Measurements from ENCODE around the gene CLMP.
"Not testable (repeated sequence)": the region's sequence is repeated elsewhere in the genome, so short reads cannot be mapped to it uniquely, and the experiment has no call there.

Gene CLMP

GRCh38 chr11:123218451-123218850, 23.4 kb upstream of the CLMP start:
- no peak for DNase-seq (ENCODE audit: extremely low read depth in 1 of 2, low read depth in 1 of 2)

- DNase-seq (ENCODE audit: extremely low read depth in 1 of 2, low read depth in 1 of 2), result no peak
Observed at GRCh38 chr11:123217897-123218296, 22.8 kb upstream of the CLMP start.

DNA sequence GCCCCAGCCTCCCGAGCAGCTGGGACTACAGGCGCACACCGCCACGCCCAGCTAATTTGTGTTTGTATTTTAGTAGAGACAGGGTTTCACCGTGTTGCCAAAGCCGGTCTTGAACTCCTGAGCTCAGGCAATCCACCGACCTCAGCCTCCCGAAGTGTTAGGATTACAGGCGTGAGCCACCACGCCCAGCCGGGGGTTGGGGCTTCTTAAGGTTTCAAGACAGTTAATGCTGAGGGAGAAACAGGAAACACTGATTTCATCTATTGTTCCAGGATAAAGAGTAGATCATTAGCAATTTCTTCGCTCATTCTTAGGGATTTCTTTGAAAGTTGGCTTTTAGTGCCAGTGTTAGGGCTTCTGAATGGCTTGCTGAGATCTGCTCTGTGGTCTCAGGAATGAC, 21.2 kb upstream of the CLMP start:
- DNase-seq (ENCODE audit: extremely low read depth in 1 of 2, low read depth in 1 of 2), result no peak

GRCh38 chr11:123214940-123215339, 19.9 kb upstream of the CLMP start:
- no peak for DNase-seq (ENCODE audit: extremely low read depth in 1 of 2, low read depth in 1 of 2)

- DNase-seq (ENCODE audit: extremely low read depth in 1 of 2, low read depth in 1 of 2), result no peak
Observed at GRCh38 chr11:123214396-123214795, 19.3 kb upstream of the CLMP start.

DNA sequence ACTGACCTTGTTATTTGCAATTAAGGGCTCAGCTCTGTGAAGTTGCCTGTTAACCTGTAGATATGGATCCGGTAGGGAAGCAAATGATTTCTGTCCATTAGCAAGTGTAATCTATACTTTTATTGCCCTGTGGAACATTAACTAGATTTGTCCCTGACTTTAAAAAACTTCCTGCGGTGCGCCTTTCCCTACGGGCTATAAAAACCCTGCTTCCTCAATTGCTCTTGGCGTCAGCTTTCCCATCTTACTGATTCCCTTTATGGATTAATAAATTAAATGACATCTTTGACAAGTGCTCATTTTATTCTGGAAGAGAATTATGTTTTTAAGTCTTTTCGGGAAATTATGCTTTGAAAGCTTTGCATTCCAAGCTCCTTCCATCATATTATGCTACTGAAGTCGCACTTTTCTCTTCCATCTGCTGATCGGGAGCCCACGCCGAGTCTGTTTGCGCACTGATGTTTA, 18.3 kb upstream of the CLMP start:
- no peak for DNase-seq (ENCODE audit: extremely low read depth in 1 of 2, low read depth in 1 of 2)

GRCh38 chr11:123212406-123212805, 17.4 kb upstream of the CLMP start:
- no peak for DNase-seq (ENCODE audit: extremely low read depth in 1 of 2, low read depth in 1 of 2)

- no peak for DNase-seq (ENCODE audit: extremely low read depth in 1 of 2, low read depth in 1 of 2)
Observed at GRCh38 chr11:123211981-123212380, 16.9 kb upstream of the CLMP start.

GRCh38 chr11:123211149-123211852, 16.3 kb upstream of the CLMP start:
- no peak for DNase-seq (ENCODE audit: extremely low read depth in 1 of 2, low read depth in 1 of 2)

GRCh38 chr11:123209591-123209990, 14.5 kb upstream of the CLMP start:
- no peak for DNase-seq (ENCODE audit: extremely low read depth in 1 of 2, low read depth in 1 of 2)

- DNase-seq (ENCODE audit: extremely low read depth in 1 of 2, low read depth in 1 of 2), result no peak
Observed at GRCh38 chr11:123206791-123207434, 11.9 kb upstream of the CLMP start.

- DNase-seq (ENCODE audit: extremely low read depth in 1 of 2, low read depth in 1 of 2), result not testable (repeated sequence)
Observed at GRCh38 chr11:123206055-123206454, 11.0 kb upstream of the CLMP start.

- DNase-seq (ENCODE audit: extremely low read depth in 1 of 2, low read depth in 1 of 2), result no peak
Observed at GRCh38 chr11:123203934-123204333, 8.9 kb upstream of the CLMP start.

GRCh38 chr11:123203471-123203870, 8.4 kb upstream of the CLMP start:
- DNase-seq (ENCODE audit: extremely low read depth in 1 of 2, low read depth in 1 of 2), result no peak

- DNase-seq (ENCODE audit: extremely low read depth in 1 of 2, low read depth in 1 of 2), result no peak
Observed at GRCh38 chr11:123202155-123203151, 7.4 kb upstream of the CLMP start.

DNA sequence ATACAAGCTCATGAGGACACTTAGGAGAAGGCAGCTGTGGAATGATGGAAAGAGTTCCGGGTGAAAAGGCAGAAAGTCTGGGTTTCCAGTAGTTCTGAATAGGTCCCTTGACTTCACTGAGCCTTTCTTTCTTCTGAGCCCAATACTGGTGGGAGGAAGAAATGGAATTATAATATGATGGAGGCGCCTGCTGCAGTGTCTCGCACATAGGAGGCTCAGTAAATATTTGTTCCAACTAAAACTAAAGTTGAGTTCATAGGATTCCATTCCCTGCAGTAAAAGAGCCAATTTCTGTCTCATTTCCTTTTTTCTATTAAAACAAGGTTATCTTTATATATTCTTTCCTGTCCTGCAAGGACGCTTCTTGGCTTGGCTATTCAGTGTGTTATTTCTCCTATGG, 5.2 kb upstream of the CLMP start:
- DNase-seq (ENCODE audit: extremely low read depth in 1 of 2, low read depth in 1 of 2), result no peak

GRCh38 chr11:123197711-123198110, 2.7 kb upstream of the CLMP start:
- no peak for DNase-seq (ENCODE audit: extremely low read depth in 1 of 2, low read depth in 1 of 2)

GRCh38 chr11:123196060-123196714, 1.1 kb upstream of the CLMP start:
- no peak for DNase-seq (ENCODE audit: extremely low read depth in 1 of 2, low read depth in 1 of 2)

DNA sequence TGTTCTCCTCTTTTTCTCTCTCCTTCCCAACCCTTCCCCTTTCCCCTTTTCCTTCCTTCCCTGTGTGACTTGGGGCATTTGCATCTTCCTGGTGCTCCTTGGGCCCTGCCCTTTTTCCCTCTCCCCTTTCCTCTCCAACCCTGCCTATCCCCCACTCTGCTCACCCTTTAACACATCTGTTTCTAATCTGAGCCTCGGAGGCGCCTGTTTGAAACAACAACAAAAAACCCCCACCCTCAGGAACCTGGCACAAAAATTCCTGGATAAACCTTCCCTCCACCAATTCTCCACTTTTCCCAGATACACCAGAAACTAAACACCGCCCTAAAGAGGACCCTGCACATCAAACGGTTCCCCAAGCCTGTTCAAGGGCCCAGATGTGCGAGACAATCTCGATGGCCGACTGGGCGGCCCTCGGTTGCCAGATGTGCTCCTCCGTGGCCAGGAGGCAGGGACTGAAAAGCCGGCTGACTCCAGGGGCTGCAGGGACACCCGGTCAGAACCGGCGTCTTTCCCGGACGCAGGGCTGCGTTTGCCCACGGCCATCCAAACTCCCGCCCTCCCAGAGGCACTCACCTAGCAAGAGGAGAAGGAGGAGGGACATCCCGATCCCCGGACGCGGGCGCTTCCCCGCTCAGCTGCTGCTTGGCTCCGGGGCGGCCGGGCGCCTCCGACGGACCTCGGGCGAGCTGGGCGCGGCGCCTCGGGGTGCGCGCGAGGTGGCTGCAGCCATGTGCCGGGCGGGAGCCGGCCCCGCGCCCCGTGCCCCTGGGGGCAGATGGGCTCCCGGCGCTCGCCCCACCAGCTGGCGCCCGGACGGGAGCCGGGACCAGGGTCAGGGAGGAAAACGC, 486 bp downstream of the CLMP start:
- DNase-seq (ENCODE audit: extremely low read depth in 1 of 2, low read depth in 1 of 2), result no peak

GRCh38 chr11:123193742-123194141, 1.3 kb downstream of the CLMP start:
- DNase-seq (ENCODE audit: extremely low read depth in 1 of 2, low read depth in 1 of 2), result no peak

Data from activated CD8-positive, alpha-beta memory T cell treated with anti-CD3 and anti-CD28 coated beads for 1 hour (primary cell).